PC-3 (cell line): ENCODE results near the gene VEGFB. TPM values are rescaled to one million over a fixed set of nuclear protein-coding genes. Genes with fewer than 3 reads are reported as not detected.

Experiments
- ATAC-seq: fragments of 200-7000 bp; cut with Tn5 transposase; 2 replicates; pipeline ENCODE4 v1.9.1; 2020; ENCODE audit warnings: mild to moderate bottlenecking, moderate library complexity
- BruUV-seq: library from RNA; stranded (reverse); fragments of 400-500 nt; replicated peaks from 2 replicates; lab custom pipeline; 2021; lab: Mats Ljungman, UMichigan
- CTCF ChIA-PET: fragments of 300-600 bp; sonication (Branson Sonifier 250); formaldehyde crosslinking; loops from one replicate; lab custom pipeline; 2022; ENCODE audit warnings: antibody characterized with exemption; lab: Charles Lee
- POLR2A ChIA-PET: fragments of 300-600 bp; sonication (Branson Sonifier 250); formaldehyde crosslinking; loops from one replicate; lab custom pipeline; 2022; ENCODE audit warnings: antibody characterized with exemption; ENCODE audit not compliant: unreplicated experiment; lab: Charles Lee
- DNase-seq: peaks from one replicate; pipeline ENCODE4 v3.0.0-alpha.2; 2015
- H2AFZ ChIP-seq: fragments of 300-600 bp; sonication (generic); 2 replicates; pipeline ENCODE4 v1.6.0; 2016; ENCODE audit warnings: antibody characterized with exemption, low read length
- H3F3A ChIP-seq: fragments of 300-600 bp; sonication (generic); one replicate; pipeline ENCODE4 v1.6.0; 2017; ENCODE audit warnings: antibody characterized with exemption, low read length, control low read depth, mild to moderate bottlenecking; ENCODE audit not compliant: unreplicated experiment
- H3K27ac ChIP-seq: fragments of 300-600 bp; sonication (generic); 2 replicates; pipeline ENCODE4 v1.5.1; 2016; ENCODE audit warnings: mild to moderate bottlenecking, low read length
- H3K27me3 ChIP-seq: fragments of 300-600 bp; sonication (generic); 2 replicates; pipeline ENCODE4 v1.6.1; 2016; ENCODE audit warnings: low read length, mixed read lengths
- H3K36me3 ChIP-seq: fragments of 300-600 bp; sonication (generic); 2 replicates; pipeline ENCODE4 v1.6.1; 2016; ENCODE audit warnings: low read depth, mixed run types, low read length, mixed read lengths
- H3K4me1 ChIP-seq: fragments of 300-600 bp; sonication (generic); 2 replicates; pipeline ENCODE4 v1.5.1; 2016; ENCODE audit warnings: low read length; ENCODE audit not compliant: insufficient read depth
- H3K4me2 ChIP-seq: fragments of 300-600 bp; sonication (generic); 2 replicates; pipeline ENCODE4 v1.6.0; 2016; ENCODE audit warnings: low read length
- H3K4me3 ChIP-seq: fragments of 300-600 bp; sonication (generic); 2 replicates; pipeline ENCODE4 v1.5.1; 2016; ENCODE audit warnings: mild to moderate bottlenecking, low read length, mixed read lengths
- H3K79me2 ChIP-seq: fragments of 300-600 bp; sonication (generic); 2 replicates; pipeline ENCODE4 v1.6.1; 2017; ENCODE audit warnings: low read length, mixed read lengths
- H3K9ac ChIP-seq: fragments of 300-600 bp; sonication (generic); 2 replicates; pipeline ENCODE4 v1.6.0; 2016; ENCODE audit warnings: mild to moderate bottlenecking, low read length
- H3K9me2 ChIP-seq: fragments of 300-600 bp; sonication (generic); replicated peaks from 2 replicates; pipeline ENCODE4 v1.6.1; 2016; ENCODE audit warnings: mixed run types, low read length, mixed read lengths
- H3K9me3 ChIP-seq: fragments of 300-600 bp; sonication (generic); 2 replicates; pipeline ENCODE4 v1.6.1; 2016; ENCODE audit warnings: low read length, mixed read lengths
- H4K20me1 ChIP-seq: fragments of 300-600 bp; sonication (generic); 2 replicates; pipeline ENCODE4 v1.6.1; 2016; ENCODE audit warnings: low read length, mixed read lengths
- CTCF ChIP-seq: fragments of 300-600 bp; sonication (generic); conservative IDR thresholded peaks from 2 replicates; pipeline ENCODE4 v1.5.1; 2017; ENCODE audit warnings: antibody characterized with exemption, low read depth, mild to moderate bottlenecking, low read length
- EZH2 ChIP-seq: fragments of 300-600 bp; sonication (generic); IDR thresholded peaks from one replicate; pipeline ENCODE4 v1.6.1; 2017; ENCODE audit warnings: antibody characterized with exemption, mild to moderate bottlenecking, low read length; ENCODE audit not compliant: unreplicated experiment
- EZH2phosphoT487 ChIP-seq: fragments of 300-600 bp; sonication (generic); IDR thresholded peaks from 2 replicates; pipeline ENCODE4 v1.6.1; 2018; ENCODE audit warnings: mild to moderate bottlenecking, antibody characterized with exemption, low read length, borderline replicate concordance
- intact Hi-C: fragments of 100-400 bp; cut with micrococcal nuclease; formaldehyde crosslinking; loops from 2 replicates; pipeline ENCODE4 v1.9.0; 2023
- total RNA-seq: library from RNA; depleted of rRNA; stranded (reverse); fragments of >200 nt; gene quantifications from 2 replicates; pipeline ENCODE4 v1.2.3, GENCODE V29; 2014

The VEGFB gene
- total RNA-seq, 1 experiment from 2014 or later = 39.4 TPM

GRCh38 chr11:64249563-64250414, 15.4 kb downstream of the VEGFB start:
- Histone ChIP-seq H3K4me3 (no peak overlapping the region), H3K4me2 (no peak overlapping the region), H3K36me3 (peaks cover 7% of the 10 kb centered on the region; the same call in 1 of the 2 replicates), H3K9me2 (no peaks in the 10 kb centered on the region), H2AFZ (no peak overlapping the region), H3K79me2 (peaks cover 40% of the 10 kb centered on the region), H3K9me3 (no peaks in the 10 kb centered on the region), H3K9ac (no peak overlapping the region), H3K27me3 (no peaks in the 10 kb centered on the region), H4K20me1 (peaks cover 7% of the 10 kb centered on the region), H3F3A (no peaks in the 10 kb centered on the region), H3K27ac (no peak overlapping the region), H3K4me1 (peaks cover 34% of the 10 kb centered on the region)
- POLR2A ChIA-PET = no interaction called here
- ATAC-seq = no peak
- no TSS peak for BruUV-seq
- TF ChIP-seq EZH2 = no peak
- no peak for TF ChIP-seq EZH2phosphoT487
- TF ChIP-seq CTCF = no peak
- CTCF ChIA-PET = no interaction called here
- no peak for DNase-seq
- intact Hi-C loops = no loop called here

GRCh38 chr11:64250415-64251015, 16.1 kb downstream of the VEGFB start:
- ChIA-PET CTCF (no interaction called here), POLR2A (interaction anchor here (0.5 kb wide), 1 partner anchor 10 kb away, joined by 3 read pairs; no protein-coding TSS in a partner anchor)
- Histone ChIP-seq H3K4me3 (peak overlapping the region; percentile 71), H3K79me2 (peaks cover 33% of the 10 kb centered on the region), H3F3A (no peaks in the 10 kb centered on the region), H2AFZ (peak overlapping the region; percentile 93), H4K20me1 (peaks cover under 1% of the 10 kb centered on the region; the same call in 1 of the 2 replicates), H3K27ac (no peak overlapping the region), H3K9me2 (no peaks in the 10 kb centered on the region), H3K4me2 (peak overlapping the region; percentile 98), H3K9ac (peak overlapping the region; percentile 38; the same call in 1 of the 2 replicates), H3K9me3 (no peaks in the 10 kb centered on the region), H3K4me1 (peaks cover 29% of the 10 kb centered on the region), H3K36me3 (peaks cover 10% of the 10 kb centered on the region), H3K27me3 (no peaks in the 10 kb centered on the region)
- ATAC-seq = peak; percentile 2
- intact Hi-C loops = loop anchor here (1.0 kb wide), 1 partner anchor 46 kb away; no protein-coding TSS in a partner anchor
- no peak for DNase-seq
- TF ChIP-seq CTCF (no peak), EZH2 (no peak), EZH2phosphoT487 (no peak)
- no TSS peak for BruUV-seq
